ENCODE data around the gene PRPF31.

GRCh38 chr19:54073829-54074228, 41.7 kb upstream of the PRPF31 start:
- no peak for TF ChIP-seq CTCF (IDR thresholded peaks at IDR 0.05; ENCODE audit: low read depth, low read length)
- TF ChIP-seq MAX (IDR thresholded peaks at IDR 0.05; ENCODE audit: low read depth, low read length), result no peak
- TF ChIP-seq POLR2A (IDR thresholded peaks at IDR 0.05; ENCODE audit: extremely low read depth, insufficient read length), result no peak
- no peak for TF ChIP-seq MYC (IDR thresholded peaks at IDR 0.05; ENCODE audit: low read depth, low read length)

All from NB4 (cell line).